ENCODE data around the gene BCKDK.

Gene BCKDK

GRCh38 chr16:31080756-31081419, 27.3 kb upstream of the BCKDK start:
- no peak for DNase-seq

DNA sequence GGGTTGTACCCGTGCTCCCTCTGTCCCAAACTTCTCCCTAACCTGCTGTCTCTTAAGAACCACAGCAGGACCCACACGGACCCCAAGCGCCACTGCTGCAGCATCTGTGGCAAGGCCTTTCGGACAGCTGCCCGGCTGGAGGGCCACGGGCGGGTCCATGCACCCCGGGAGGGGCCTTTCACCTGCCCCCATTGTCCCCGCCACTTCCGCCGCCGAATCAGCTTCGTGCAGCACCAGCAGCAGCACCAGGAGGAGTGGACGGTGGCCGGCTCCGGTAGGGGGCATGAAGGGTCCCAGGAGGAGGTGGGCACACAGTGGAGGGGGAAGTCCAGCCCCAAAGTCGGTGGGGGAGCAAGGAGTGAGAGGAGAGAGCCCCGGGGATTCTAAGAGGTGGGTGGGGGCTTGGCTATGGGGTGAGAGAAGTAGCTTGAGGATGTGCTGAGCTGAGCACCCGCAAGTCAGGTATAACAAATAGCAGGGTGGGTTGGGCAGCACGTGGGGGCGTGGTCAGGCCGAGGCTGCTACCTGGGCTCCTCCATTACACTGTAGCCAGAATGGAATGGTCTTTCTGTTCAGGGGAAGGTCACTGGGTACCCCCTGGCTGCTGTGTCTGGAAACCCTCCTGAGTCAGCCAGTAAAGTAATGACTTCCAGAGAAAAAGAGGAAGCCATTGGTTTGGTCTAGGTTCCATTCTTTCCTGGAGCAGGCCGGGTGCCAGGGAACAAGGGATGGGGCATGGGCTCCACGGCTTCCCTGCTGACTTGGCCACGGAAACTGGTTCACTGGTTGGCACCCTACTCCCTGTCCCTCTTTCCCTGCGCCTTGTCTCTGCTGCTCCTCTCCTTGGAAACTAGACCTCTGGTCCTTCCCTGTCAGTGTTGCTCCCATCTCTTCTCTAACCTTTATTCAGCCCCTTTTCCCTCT, 26.5 kb upstream of the BCKDK start:
- no peak for DNase-seq

DNA sequence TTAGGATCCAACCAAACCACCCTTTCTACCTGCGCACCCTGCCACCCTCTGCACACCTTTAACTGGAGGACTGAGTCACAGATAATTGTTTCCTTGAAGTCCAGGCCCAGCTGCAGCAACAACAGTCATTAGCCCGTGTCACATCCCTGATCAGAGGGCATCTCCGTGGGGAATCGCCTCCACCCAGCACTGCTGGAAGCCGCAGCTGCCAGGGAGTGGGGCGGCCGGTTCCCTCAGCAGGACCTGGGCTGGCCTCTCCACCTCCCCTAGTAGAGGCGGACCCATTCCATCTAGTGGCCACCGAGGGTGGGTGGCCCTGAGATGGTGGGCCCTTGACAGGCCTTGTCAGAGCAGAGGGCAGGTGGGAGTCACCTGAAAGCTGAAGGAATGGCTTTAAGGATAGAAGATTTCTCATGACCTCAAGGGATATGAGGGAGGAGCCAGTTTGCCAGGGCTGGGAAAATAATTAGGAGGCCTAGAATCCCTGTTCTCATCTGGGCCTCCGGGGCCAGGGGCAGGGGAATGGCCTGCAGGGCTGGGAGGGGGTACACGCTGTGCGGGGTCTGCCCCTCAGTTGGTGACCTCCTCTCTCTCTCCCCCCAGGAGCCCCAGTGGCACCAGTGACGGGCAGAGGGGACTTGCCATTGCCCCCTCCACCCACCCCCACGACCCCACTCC, 25.7 kb upstream of the BCKDK start:
- no peak for DNase-seq

GRCh38 chr16:31083081-31083480, 25.1 kb upstream of the BCKDK start:
- DNase-seq, result no peak

DNA sequence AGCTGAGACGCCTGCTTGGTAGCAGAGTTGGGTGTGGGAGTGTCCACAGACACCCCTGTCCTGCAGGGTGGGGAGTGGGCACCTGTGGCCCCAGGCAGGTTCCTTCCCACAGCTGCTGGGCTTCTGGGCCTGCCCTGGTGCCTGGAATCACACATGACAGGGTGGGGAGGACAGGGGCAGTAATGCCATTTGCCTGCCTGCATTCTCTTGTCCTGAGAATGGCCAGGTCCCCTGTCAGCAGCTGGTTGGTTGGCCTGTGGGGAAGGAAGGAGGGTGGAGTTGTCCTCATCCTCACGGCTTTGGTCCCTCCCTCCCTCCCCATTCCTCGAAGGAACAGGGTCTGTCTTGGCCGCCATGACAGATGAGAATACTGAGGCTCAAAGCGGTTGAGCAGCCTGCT, 24.6 kb upstream of the BCKDK start:
- DNase-seq, result no peak

GRCh38 chr16:31083981-31084380, 24.2 kb upstream of the BCKDK start:
- no peak for DNase-seq

- DNase-seq, result no peak
These were observed 23.4 kb upstream of the BCKDK start for GRCh38 chr16:31084584-31085302.

DNA sequence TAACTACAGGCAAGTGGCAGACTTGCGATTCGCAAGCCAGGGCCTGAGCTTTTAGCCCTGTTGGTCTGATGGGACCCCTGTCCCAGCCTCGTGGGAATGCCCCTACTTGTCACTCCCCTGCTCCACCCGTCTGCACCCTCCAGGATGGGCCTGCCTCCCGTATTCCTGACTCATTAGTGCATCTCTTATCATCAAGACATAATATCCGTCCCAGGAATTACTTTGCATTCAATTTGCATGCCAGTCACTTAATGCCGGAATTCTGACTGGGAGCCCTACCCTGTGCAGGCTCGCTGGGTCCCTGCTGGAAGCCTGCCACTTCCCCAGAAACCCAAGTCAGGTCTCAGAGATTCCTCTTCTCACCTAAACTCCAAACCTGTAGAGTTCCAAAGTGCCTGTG, 22.8 kb upstream of the BCKDK start:
- DNase-seq, result no peak

GRCh38 chr16:31085873-31086628, 22.1 kb upstream of the BCKDK start:
- DNase-seq, result no peak

GRCh38 chr16:31086629-31086906, 21.6 kb upstream of the BCKDK start:
- no peak for DNase-seq

GRCh38 chr16:31087481-31087880, 20.7 kb upstream of the BCKDK start:
- DNase-seq, result no peak

GRCh38 chr16:31087971-31088370, 20.2 kb upstream of the BCKDK start:
- no peak for DNase-seq

DNA sequence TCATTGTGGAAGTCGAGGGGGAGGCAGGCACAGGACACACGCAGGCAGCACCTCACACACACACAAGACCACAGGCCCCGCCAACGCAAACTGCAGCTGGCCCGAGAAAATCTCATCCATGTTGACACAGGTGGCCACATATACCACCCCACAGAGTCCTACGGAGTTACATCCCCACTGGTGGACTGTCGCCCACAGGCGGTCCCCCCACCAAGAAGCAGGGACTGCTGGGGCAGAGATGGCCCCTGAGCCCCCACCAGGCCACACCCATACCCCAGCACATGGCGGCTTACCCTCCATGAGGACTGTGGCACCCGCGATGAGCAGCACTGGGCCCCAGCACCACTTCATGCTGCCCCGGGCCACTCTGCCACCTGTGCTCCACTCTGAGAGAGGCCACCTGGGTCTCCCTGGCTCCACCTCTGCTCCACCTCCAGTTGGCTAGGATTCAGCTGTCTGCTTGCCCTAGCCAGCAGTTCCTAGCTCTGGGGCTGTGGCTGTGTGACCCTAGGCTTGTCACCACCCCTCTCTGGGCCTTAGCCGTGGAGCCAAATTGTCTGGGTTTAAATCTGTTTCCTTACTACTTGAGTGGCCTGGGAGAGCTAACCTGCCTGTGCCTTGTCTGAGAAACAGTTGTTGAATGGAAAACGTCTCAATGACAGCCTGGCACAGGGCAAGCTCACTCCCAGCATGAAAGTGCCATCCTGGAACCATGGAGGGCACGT, 19.6 kb upstream of the BCKDK start, which contains the start of gene PRSS53:
Gene PRSS53, minus strand, starts transcription at position 485 of the 725 bp plus-strand sequence. Its CDS starts 134 bp downstream, at position 351.
- no peak for DNase-seq

DNA sequence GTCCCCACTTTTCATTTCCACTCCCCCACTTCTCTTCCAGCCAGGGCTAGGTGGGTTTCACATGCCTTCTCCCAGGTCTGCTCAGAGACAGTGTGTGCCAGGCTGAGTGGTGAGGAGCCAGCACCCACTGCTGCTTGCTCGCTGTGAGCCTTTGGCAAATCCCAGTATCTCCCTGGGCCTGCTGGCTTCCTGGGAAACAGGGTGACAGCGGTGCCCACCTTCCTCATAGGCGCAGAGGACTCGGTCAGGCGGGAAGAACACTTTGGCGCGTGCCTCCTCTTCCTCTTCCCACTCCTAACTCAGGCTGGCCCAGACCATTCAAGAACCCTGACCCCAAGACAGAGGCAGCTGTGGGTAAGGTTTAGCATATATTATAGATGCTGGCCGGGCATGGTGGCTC, 19.0 kb upstream of the BCKDK start:
- DNase-seq, result no peak

DNA sequence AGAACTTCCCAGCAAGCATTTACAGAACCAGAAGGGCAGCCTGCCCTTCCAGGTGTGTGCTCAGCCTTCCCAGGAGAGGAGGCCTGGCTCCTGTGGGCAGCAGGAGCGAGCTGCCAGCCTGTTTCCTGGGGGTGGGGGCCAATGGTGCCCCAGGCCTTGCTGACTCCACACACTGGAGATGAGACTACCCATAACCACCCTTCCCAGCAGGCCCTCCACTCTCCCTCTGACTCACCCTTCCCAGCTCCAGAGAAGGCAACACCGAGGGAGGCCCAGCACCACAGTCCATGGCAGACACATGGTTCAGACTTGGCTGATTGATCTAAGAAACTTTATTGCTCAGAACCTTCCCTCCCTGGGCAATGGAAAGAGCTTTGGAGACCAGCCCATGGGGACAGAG, 17.6 kb upstream of the BCKDK start:
- DNase-seq, result no peak

- DNase-seq, result no peak
These were observed 15.9 kb upstream of the BCKDK start for GRCh38 chr16:31092330-31092729.

GRCh38 chr16:31093132-31093703, 15.0 kb upstream of the BCKDK start:
- no peak for DNase-seq

DNA sequence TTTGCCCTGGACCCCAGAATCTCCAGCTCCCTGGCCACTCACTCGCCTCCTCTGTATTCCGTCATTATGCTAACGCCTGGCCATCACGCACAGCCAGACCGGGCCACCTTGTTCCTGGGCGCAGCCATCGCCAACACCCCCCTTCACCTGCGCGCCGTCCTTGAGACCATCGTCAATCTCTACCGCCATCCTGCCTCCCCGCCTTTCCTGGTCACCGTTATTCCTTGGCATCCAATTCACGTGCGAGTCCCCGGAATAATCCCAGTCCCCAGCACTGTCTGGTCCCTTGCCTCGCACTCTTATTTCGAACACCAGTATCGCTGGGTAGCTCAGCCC, 14.1 kb upstream of the BCKDK start:
- DNase-seq, result no peak

DNA sequence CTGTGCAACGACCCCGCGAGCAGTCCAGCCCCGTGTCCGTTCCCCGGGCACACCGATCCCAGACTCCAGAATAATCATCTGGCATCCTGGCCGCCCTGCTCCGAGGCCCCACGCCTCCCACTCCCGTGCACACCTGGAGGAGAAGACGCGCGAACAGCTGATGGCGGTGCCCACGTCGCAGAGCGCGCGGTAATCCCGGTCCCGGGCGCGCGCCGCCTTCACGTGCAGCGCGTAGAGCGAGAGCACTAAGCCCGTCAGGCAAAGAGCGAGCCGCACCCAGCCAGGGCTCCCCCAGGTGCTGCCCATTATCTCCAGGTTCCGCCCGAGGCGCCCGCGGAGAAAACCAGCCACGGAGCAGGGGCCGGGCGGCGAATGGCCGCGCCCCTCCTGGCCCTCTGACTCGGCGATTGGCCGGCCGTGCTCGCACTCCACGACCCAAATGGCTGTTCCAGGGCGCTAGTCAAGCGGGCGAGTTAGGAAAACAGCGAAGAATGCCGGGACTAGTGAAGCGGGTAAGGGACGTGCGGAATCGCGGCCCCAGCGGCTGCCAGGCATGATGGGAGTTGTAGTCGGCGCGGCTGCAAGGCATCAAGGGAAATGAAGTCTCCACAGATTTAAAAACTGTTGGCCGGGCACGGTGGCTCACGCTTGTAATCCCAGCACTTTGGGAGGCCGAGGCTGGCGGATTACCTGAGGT, 13.6 kb upstream of the BCKDK start, which contains the start of gene VKORC1:
Gene VKORC1, minus strand, starts transcription at position 374 of the 697 bp plus-strand sequence. Its CDS starts 68 bp downstream, at position 306.
- peak; percentile 95 for DNase-seq

DNA sequence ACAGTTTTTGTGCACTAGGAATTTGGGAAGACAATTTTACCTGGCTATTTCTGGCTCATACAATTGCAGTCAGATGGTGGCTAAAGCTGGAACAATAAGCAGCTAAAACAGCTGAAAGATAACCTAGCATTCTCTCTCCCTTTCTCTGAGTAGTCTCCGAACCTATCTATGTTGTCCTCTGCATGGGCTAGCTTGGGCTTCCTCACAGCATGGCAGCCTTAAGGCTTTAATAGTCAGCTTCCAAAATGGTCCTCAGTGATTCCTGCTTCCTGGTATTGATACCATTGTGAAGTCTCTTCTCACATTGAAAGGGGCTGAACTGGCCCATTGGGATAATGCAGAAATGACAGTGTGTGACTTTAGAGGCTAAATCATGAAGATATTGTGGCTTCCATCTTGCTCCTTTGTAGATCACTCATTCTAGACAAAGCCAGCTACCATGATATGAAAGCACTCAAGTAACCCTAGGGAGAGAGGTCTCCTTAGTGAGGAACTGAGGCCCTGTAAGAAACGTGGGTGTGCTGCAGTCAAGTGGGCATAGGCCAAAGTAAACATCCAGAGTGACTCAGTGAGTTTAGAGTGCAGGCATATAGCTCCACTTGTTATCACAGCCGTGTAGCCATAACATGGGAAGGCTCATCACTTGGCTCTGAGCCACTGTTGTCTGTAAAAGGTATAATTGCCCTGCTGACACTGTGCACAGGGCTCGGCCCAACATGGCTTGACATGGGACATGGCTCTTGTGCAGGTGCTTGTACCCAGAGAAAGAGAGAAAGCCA, 8.1 kb upstream of the BCKDK start:
- no peak for DNase-seq

All from GDM1 (cell line).